H1 (cell line): ENCODE measurements around the gene PAFAH1B1. TPM values are rescaled to one million over a fixed set of nuclear protein-coding genes. Genes with fewer than 3 reads are reported as not detected.

Source experiments
- CTCF ChIA-PET: fragments of 300-600 bp; sonication (Branson Sonifier 250); formaldehyde crosslinking; loops from one replicate; lab custom pipeline; 2021; ENCODE audit not compliant: partially characterized antibody; lab: Charles Lee
- POLR2A ChIA-PET: fragments of 300-600 bp; sonication (Branson Sonifier 250); formaldehyde crosslinking; loops from one replicate; lab custom pipeline; 2021; ENCODE audit warnings: inconsistent platforms; ENCODE audit not compliant: partially characterized antibody; lab: Charles Lee
- DNase-seq, 2 experiments: peaks; one replicate each; pipeline versions ENCODE4 v3.0.0 to v3.0.0-alpha.2; 2010 to 2022; ENCODE audit warnings: low spot score in 2 of 2, low read depth in 1 of 2, mixed read lengths in 1 of 2
- FAIRE-seq: peaks from 2 replicates; lab custom pipeline; 2011; peaks lifted over from hg19 to GRCh38; lab: Jason Lieb, UNC
- H2AFZ ChIP-seq: 2 replicates; pipeline ENCODE4 v1.8.1; 2012; ENCODE audit warnings: low read length, inconsistent platforms
- H2AK5ac ChIP-seq: 2 replicates; pipeline ENCODE4 v1.6.1; 2013; ENCODE audit warnings: low read depth, low read length
- H2BK120ac ChIP-seq: replicated peaks from 2 replicates; pipeline ENCODE3; 2013; ENCODE audit warnings: low read depth, low read length, inconsistent platforms
- H2BK12ac ChIP-seq: 2 replicates; pipeline ENCODE4 v1.6.1; 2013; ENCODE audit warnings: low read depth, low read length
- H2BK15ac ChIP-seq: 2 replicates; pipeline ENCODE4 v1.6.1; 2013; ENCODE audit warnings: low read length
- H2BK20ac ChIP-seq: 2 replicates; pipeline ENCODE4 v1.6.1; 2013; ENCODE audit warnings: low read length
- H2BK5ac ChIP-seq: 2 replicates; pipeline ENCODE4 v1.6.1; 2013; ENCODE audit warnings: low read depth, low read length
- H3K14ac ChIP-seq: 2 replicates; pipeline ENCODE4 v1.6.1; 2013; ENCODE audit warnings: inconsistent platforms; ENCODE audit not compliant: insufficient read length
- H3K18ac ChIP-seq: 2 replicates; pipeline ENCODE4 v1.6.1; 2013; ENCODE audit warnings: low read length; ENCODE audit errors: extremely low read depth
- H3K23ac ChIP-seq: 2 replicates; pipeline ENCODE4 v1.6.1; 2013; ENCODE audit warnings: inconsistent platforms; ENCODE audit not compliant: insufficient read length
- H3K23me2 ChIP-seq: 2 replicates; pipeline ENCODE4 v1.6.1; 2013; ENCODE audit warnings: low read depth, low read length
- H3K27ac ChIP-seq: 2 replicates; pipeline ENCODE4 v1.6.1; 2011; ENCODE audit warnings: low read depth, low read length, inconsistent platforms
- H3K27me3 ChIP-seq, 4 experiments: replicated peaks in 1 of 4; 1 replicate in 1 of 4; 2 replicates in 3 of 4; pipeline versions ENCODE4 v1.6.1 to v1.8.1; 2011 to 2013; ENCODE audit warnings: low read length in 3 of 4, mild to moderate bottlenecking in 3 of 4, inconsistent platforms in 2 of 4, mixed read lengths in 2 of 4, moderate library complexity in 1 of 4; ENCODE audit not compliant: control insufficient read depth in 3 of 4, insufficient read depth in 3 of 4; ENCODE audit errors: extremely low read depth in 1 of 4
- H3K36me3 ChIP-seq, 4 experiments: 2 replicates each; pipeline versions ENCODE4 v1.6.1 to v1.8.1; 2011 to 2013; ENCODE audit warnings: mild to moderate bottlenecking in 4 of 4, low read length in 3 of 4, moderate library complexity in 2 of 4, control low read depth in 1 of 4, inconsistent platforms in 1 of 4; ENCODE audit not compliant: insufficient read depth in 4 of 4, control insufficient read depth in 2 of 4
- H3K4ac ChIP-seq: replicated peaks from 2 replicates; pipeline ENCODE3; 2013; ENCODE audit warnings: low read length, low read depth, mixed read lengths, inconsistent platforms; ENCODE audit not compliant: insufficient read length
- H3K4me1 ChIP-seq, 4 experiments: replicated peaks in 1 of 4; 1 replicate in 1 of 4; 2 replicates in 3 of 4; pipeline versions ENCODE4 v1.6.1 to v1.8.1; 2011 to 2013; ENCODE audit warnings: low read length in 3 of 4, inconsistent platforms in 2 of 4, mixed read lengths in 1 of 4; ENCODE audit not compliant: insufficient read depth in 4 of 4, control insufficient read depth in 3 of 4
- H3K4me2 ChIP-seq, 2 experiments: 2 replicates each; pipeline versions ENCODE4 v1.6.1 to v1.8.1; 2011 to 2013; ENCODE audit warnings: low read depth in 2 of 2, low read length in 2 of 2, control low read depth in 1 of 2, inconsistent platforms in 1 of 2, mild to moderate bottlenecking in 1 of 2; ENCODE audit not compliant: insufficient read depth in 1 of 2
- H3K4me3 ChIP-seq, 4 experiments: fragments of 200-600, 300-600 bp in 1 of 4; sonication (generic), shearing (Covaris generic), sonication (Bioruptor Twin) in 1 of 4; 2 replicates each; pipeline versions ENCODE4 v1.5.1 to v1.8.1; 2011 to 2016; ENCODE audit warnings: low read length in 4 of 4, low read depth in 3 of 4, control low read depth in 2 of 4, inconsistent platforms in 2 of 4, mild to moderate bottlenecking in 2 of 4, mixed read lengths in 1 of 4, moderate library complexity in 1 of 4; ENCODE audit not compliant: insufficient read depth in 2 of 4; ENCODE audit errors: extremely low read depth in 1 of 4
- H3K56ac ChIP-seq: replicated peaks from 2 replicates; pipeline ENCODE3; 2013; ENCODE audit warnings: low read depth, mild to moderate bottlenecking, mixed read lengths, low read length, inconsistent platforms; ENCODE audit not compliant: insufficient read length
- H3K79me1 ChIP-seq: 2 replicates; pipeline ENCODE4 v1.6.1; 2013; ENCODE audit warnings: low read depth, low read length, control low read depth
- H3K79me2 ChIP-seq, 2 experiments: 2 replicates each; pipeline versions ENCODE4 v1.6.1 to v1.8.1; 2012 to 2013; ENCODE audit warnings: low read length in 2 of 2, mild to moderate bottlenecking in 2 of 2, inconsistent platforms in 1 of 2; ENCODE audit not compliant: insufficient read depth in 2 of 2, control insufficient read depth in 1 of 2
- H3K9ac ChIP-seq, 4 experiments: replicated peaks in 1 of 4; 1 replicate in 1 of 4; 2 replicates in 3 of 4; pipeline versions ENCODE4 v1.6.1 to v1.8.1; 2011 to 2013; ENCODE audit warnings: low read depth in 3 of 4, low read length in 3 of 4, control low read depth in 2 of 4, mild to moderate bottlenecking in 2 of 4, moderate library complexity in 2 of 4, inconsistent platforms in 1 of 4; ENCODE audit errors: extremely low read depth in 1 of 4
- H3K9me3 ChIP-seq, 2 experiments: 2 replicates each; pipeline versions ENCODE4 v1.6.1 to v1.8.1; 2012 to 2013; ENCODE audit warnings: mild to moderate bottlenecking in 2 of 2, moderate library complexity in 2 of 2, control low read depth in 1 of 2, inconsistent platforms in 1 of 2, low read depth in 1 of 2, low read length in 1 of 2, mixed read lengths in 1 of 2; ENCODE audit not compliant: insufficient read depth in 2 of 2
- H4K20me1 ChIP-seq, 2 experiments: replicated peaks in 1 of 2; 2 replicates each; pipeline versions ENCODE3 to v1.8.1; 2011 to 2013; ENCODE audit warnings: inconsistent platforms in 2 of 2, low read length in 2 of 2, mild to moderate bottlenecking in 1 of 2; ENCODE audit not compliant: insufficient read depth in 2 of 2, control insufficient read depth in 1 of 2
- H4K5ac ChIP-seq: 2 replicates; pipeline ENCODE4 v1.6.1; 2013; ENCODE audit warnings: low read length, low read depth, mixed read lengths, inconsistent platforms; ENCODE audit not compliant: insufficient read length
- H4K8ac ChIP-seq: 2 replicates; pipeline ENCODE4 v1.8.0; 2013; ENCODE audit warnings: mild to moderate bottlenecking, moderate library complexity, low read length, inconsistent platforms; ENCODE audit not compliant: insufficient read depth; ENCODE audit errors: extremely low read depth
- H4K91ac ChIP-seq: replicated peaks from 2 replicates; pipeline ENCODE3; 2013; ENCODE audit warnings: low read length, mixed read lengths, inconsistent platforms; ENCODE audit not compliant: insufficient read length
- POLR2A ChIP-seq, 2 experiments: IDR thresholded peaks; 1 replicate in 1 of 2; 2 replicates in 1 of 2; pipeline ENCODE4 v1.6.1; 2011; ENCODE audit warnings: low read depth in 2 of 2, low read length in 2 of 2, mild to moderate bottlenecking in 2 of 2; ENCODE audit errors: control extremely low read depth in 1 of 2
- SIN3A ChIP-seq, 2 experiments: IDR thresholded peaks in 1 of 2; conservative IDR thresholded peaks in 1 of 2; 2 replicates each; pipeline ENCODE4 v1.6.1; 2011 to 2012; ENCODE audit warnings: low read length in 2 of 2, improper control_type of control experiment in 1 of 2, low read depth in 1 of 2, mild to moderate bottlenecking in 1 of 2
- TAF1 ChIP-seq: IDR thresholded peaks from 2 replicates; pipeline ENCODE4 v1.6.1; 2011; ENCODE audit warnings: mild to moderate bottlenecking, low read depth, low read length
- WGBS, 2 experiments: shearing (Covaris generic) in 1 of 2; methylation state at CpG; one replicate each; pipeline versions ENCODE4 v1.1.6 to v1.1.7; 2013 to 2015; ENCODE audit warnings: low lambda C conversion rate in 2 of 2, mixed read lengths in 2 of 2, inconsistent platforms in 1 of 2, low coverage in 1 of 2, missing lambda C conversion rate in 1 of 2; ENCODE audit not compliant: insufficient replicate concordance in 2 of 2, insufficient coverage in 1 of 2, insufficient read length in 1 of 2; ENCODE audit errors: extremely low coverage in 1 of 2, missing lambda C conversion rate in 1 of 2; 5-methylcytosine and 5-hydroxymethylcytosine counted together
- polyA plus RNA-seq, 7 experiments: library from polyadenylated mRNA; depleted of rRNA in 3 of 7; stranded (reverse) in 5 of 7; unstranded in 2 of 7; fragments of >200 nt in 5 of 7; fragments of 200-250 nt in 2 of 7; gene quantifications; 1 replicate in 5 of 7; 2 replicates in 1 of 7; 4 replicates in 1 of 7; pipeline versions ENCODE4 v1.2.1 to v1.2.3, GENCODE V29; 2011 to 2013; ENCODE audit warnings: missing spikeins in 2 of 7, mixed read lengths in 2 of 7
- total RNA-seq: library from RNA; stranded (reverse); fragmentation: NEBNext Ultra II Directional; extraction: Animal tissue kit (Norgen Biotek cat#: 25700); gene quantifications from 2 replicates; pipeline ENCODE4 v1.2.1, GENCODE V29; 2021

Gene PAFAH1B1
- total and polyA plus RNA-seq, 2 of the 8 experiments (the other 6 are each of a cell fraction or from before 2014, with no cell fraction given) = 42.0 to 152 TPM

DNA sequence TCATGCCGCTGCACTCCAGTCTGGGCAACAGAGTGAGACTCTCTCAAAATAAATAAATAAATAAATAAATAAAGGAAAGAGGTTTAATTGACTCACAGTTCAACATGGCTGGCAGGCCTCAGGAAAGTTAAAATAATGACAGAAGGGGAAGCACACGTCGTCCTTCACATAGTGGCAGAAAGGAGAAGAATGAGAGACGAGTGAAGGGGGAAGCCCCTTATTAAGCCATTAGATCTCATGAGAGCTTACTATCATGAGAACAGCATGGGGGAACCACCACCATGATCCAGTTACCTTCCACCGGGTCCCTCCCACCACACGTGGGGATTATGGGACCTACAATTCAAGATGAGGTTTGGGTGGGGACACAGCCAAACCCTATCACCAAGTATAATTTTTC is 54.5 kb downstream of the PAFAH1B1 start:
- H2BK20ac ChIP-seq = no peak overlapping the region
- 94% methylated on average over 6 of the region's 6 CpGs; no CpG with 5 or more reads in 1 of the 2 experiments for WGBS, 2 experiments
- H3K14ac ChIP-seq = no peak overlapping the region
- no peak overlapping the region for H3K56ac ChIP-seq
- no peak overlapping the region for H4K91ac ChIP-seq
- no peak overlapping the region for H3K23ac ChIP-seq
- H3K79me2 ChIP-seq = peaks cover 0 to 12% of the 10 kb centered on the region in 2 experiments; a peak in 2 of 4 replicates
- H3K9ac ChIP-seq = no peak overlapping the region
- no peaks in the 10 kb centered on the region for H3K4me1 ChIP-seq
- FAIRE-seq (no peak), DNase-seq (no peak)
- H3K27me3 ChIP-seq = no peaks in the 10 kb centered on the region
- no peak overlapping the region for H3K4me3 ChIP-seq
- no peak overlapping the region for H2BK5ac ChIP-seq
- H2BK12ac ChIP-seq = no peak overlapping the region
- H3K23me2 ChIP-seq = no peaks in the 10 kb centered on the region
- no peak overlapping the region for H4K5ac ChIP-seq
- H3K4me2 ChIP-seq = no peak overlapping the region
- H3K18ac ChIP-seq = no peak overlapping the region
- no peak overlapping the region for H3K27ac ChIP-seq
- H2BK15ac ChIP-seq = no peak overlapping the region
- no peak overlapping the region for H4K8ac ChIP-seq
- H2BK120ac ChIP-seq = no peak overlapping the region
- no peaks in the 10 kb centered on the region for H3K79me1 ChIP-seq
- no peak for TF ChIP-seq SIN3A (conservative IDR thresholded peaks at IDR 0.05 in 1 of 2, IDR thresholded peaks at IDR 0.05 in 1 of 2; ENCODE audit: low read depth in 1 of 2, low read length in 2 of 2)
- TF ChIP-seq POLR2A (IDR thresholded peaks at IDR 0.05; ENCODE audit: control extremely low read depth in 1 of 2, low read depth in 2 of 2, low read length in 2 of 2) = no peak
- TF ChIP-seq TAF1 = no peak
- H4K20me1 ChIP-seq = peaks cover 0 to 2% of the 10 kb centered on the region in 2 experiments
- H3K9me3 ChIP-seq = no peaks in the 10 kb centered on the region
- no peak overlapping the region for H2AK5ac ChIP-seq
- ChIA-PET CTCF (interaction anchor here (1.0 kb wide), 1 partner anchor 9 kb away, joined by 3 read pairs; no protein-coding TSS in a partner anchor), POLR2A (interaction anchor here (1.0 to 2.0 kb wide), 3 partner anchors 9 to 15 kb away, joined by 3 to 6 read pairs (median 3); no protein-coding TSS in a partner anchor)
- H3K36me3 ChIP-seq = peaks cover 0 to 4% (median 3%) of the 10 kb centered on the region in 4 experiments; a peak in 4 of 8 replicates
- H3K4ac ChIP-seq = no peak overlapping the region
- no peak overlapping the region for H2AFZ ChIP-seq
